HEK293 (cell line): ENCODE measurements around the gene APC2.

ENCODE experiments used
- CTCF ChIA-PET: fragments of 350-600 bp; formaldehyde crosslinking; extraction: SDS; loops from one replicate; lab custom pipeline; 2021; ENCODE audit warnings: antibody characterized with exemption; lab: Yijun Ruan, JAX
- POLR2A ChIA-PET: fragments of 300-600 bp; formaldehyde crosslinking; extraction: SDS; loops from one replicate; lab custom pipeline; 2020; ENCODE audit warnings: antibody characterized with exemption, inconsistent platforms; lab: Yijun Ruan, JAX
- H3K27ac ChIP-seq: fragments of 200-500 bp; sonication (Bioruptor generic); 2 replicates; pipeline ENCODE4 v1.5.1; 2014; ENCODE audit warnings: low read depth, low read length, control low read depth, inconsistent platforms; ENCODE audit errors: extremely low read depth
- H3K36me3 ChIP-seq, 2 experiments: fragments of 200-500 bp in 1 of 2; sonication (Bioruptor generic) in 1 of 2; 1 replicate in 1 of 2; 2 replicates in 1 of 2; pipeline ENCODE4 v1.5.1; 2014 to 2017; ENCODE audit warnings: inconsistent platforms in 2 of 2, low read length in 2 of 2; ENCODE audit not compliant: control insufficient read depth in 2 of 2, insufficient read depth in 1 of 2
- H3K4me1 ChIP-seq: fragments of 200-500 bp; sonication (Bioruptor generic); 2 replicates; pipeline ENCODE4 v1.5.1; 2014; ENCODE audit warnings: mild to moderate bottlenecking, low read length, inconsistent platforms; ENCODE audit not compliant: control insufficient read depth, insufficient read depth
- H3K4me3 ChIP-seq: 2 replicates; pipeline ENCODE4 v1.5.1; 2011; ENCODE audit warnings: low read depth, mild to moderate bottlenecking, control low read depth, low read length, moderate library complexity
- H3K9me3 ChIP-seq: fragments of 200-500 bp; sonication (Bioruptor generic); 2 replicates; pipeline ENCODE4 v1.5.1; 2014; ENCODE audit warnings: low read depth, low read length, inconsistent platforms; ENCODE audit not compliant: control insufficient read depth, insufficient read depth
- HIC1 ChIP-seq: fragments of 450-650 bp; formaldehyde crosslinking; IDR thresholded peaks from 2 replicates; pipeline ENCODE4 v1.5.1; 2016; ENCODE audit warnings: missing biosample characterization, missing genetic modification characterization
- HOXD13 ChIP-seq: sonication (generic); formaldehyde crosslinking; IDR thresholded peaks from 2 replicates; pipeline ENCODE4 v1.8.0; 2022; ENCODE audit warnings: missing genetic modification reagents, borderline replicate concordance
- INSM2 ChIP-seq: fragments of 450-650 bp; formaldehyde crosslinking; IDR thresholded peaks from 2 replicates; pipeline ENCODE4 v1.5.1; 2016; ENCODE audit warnings: missing biosample characterization, missing genetic modification characterization
- PATZ1 ChIP-seq: fragments of 450-650 bp; formaldehyde crosslinking; IDR thresholded peaks from 2 replicates; pipeline ENCODE4 v1.5.1; 2016; ENCODE audit warnings: missing biosample characterization, missing genetic modification characterization
- ZBTB1 ChIP-seq: fragments of 450-650 bp; formaldehyde crosslinking; IDR thresholded peaks from 2 replicates; pipeline ENCODE4 v1.5.1; 2016; ENCODE audit warnings: missing biosample characterization, missing genetic modification characterization
- ZNF10 ChIP-seq: fragments of 450-650 bp; formaldehyde crosslinking; IDR thresholded peaks from 2 replicates; pipeline ENCODE4 v1.5.1; 2017; ENCODE audit warnings: missing biosample characterization, missing genetic modification characterization
- ZNF121 ChIP-seq: fragments of 450-650 bp; formaldehyde crosslinking; IDR thresholded peaks from 2 replicates; pipeline ENCODE4 v1.5.1; 2016; ENCODE audit warnings: missing biosample characterization, missing genetic modification characterization
- ZNF221 ChIP-seq: fragments of 450-650 bp; formaldehyde crosslinking; IDR thresholded peaks from 2 replicates; pipeline ENCODE4 v1.5.1; 2017; ENCODE audit warnings: missing biosample characterization, missing genetic modification characterization, borderline replicate concordance
- ZNF433 ChIP-seq: fragments of 450-650 bp; formaldehyde crosslinking; IDR thresholded peaks from 2 replicates; pipeline ENCODE4 v1.5.1; 2016; ENCODE audit warnings: missing biosample characterization, missing genetic modification characterization, low read depth
- ZNF473 ChIP-seq: fragments of 450-650 bp; formaldehyde crosslinking; IDR thresholded peaks from 2 replicates; pipeline ENCODE4 v1.5.1; 2017; ENCODE audit warnings: missing biosample characterization, missing genetic modification characterization
- ZNF518A ChIP-seq: fragments of 450-650 bp; formaldehyde crosslinking; conservative IDR thresholded peaks from 2 replicates; pipeline ENCODE4 v1.5.1; 2016; ENCODE audit warnings: low read depth, missing biosample characterization, missing genetic modification characterization
- ZNF580 ChIP-seq: fragments of 450-650 bp; formaldehyde crosslinking; IDR thresholded peaks from 2 replicates; pipeline ENCODE4 v1.5.1; 2016; ENCODE audit warnings: missing biosample characterization, missing genetic modification characterization
- ZNF596 ChIP-seq: fragments of 450-650 bp; IDR thresholded peaks from 2 replicates; pipeline ENCODE4 v1.5.0; 2018; ENCODE audit warnings: missing biosample characterization, mild to moderate bottlenecking, missing genetic modification characterization, moderate library complexity
- ZNF701 ChIP-seq: fragments of 450-650 bp; formaldehyde crosslinking; IDR thresholded peaks from 2 replicates; pipeline ENCODE4 v1.5.1; 2016; ENCODE audit warnings: missing biosample characterization, missing genetic modification characterization
- ZNF785 ChIP-seq: fragments of 450-650 bp; formaldehyde crosslinking; IDR thresholded peaks from 2 replicates; pipeline ENCODE4 v1.5.1; 2016; ENCODE audit warnings: missing biosample characterization, missing genetic modification characterization
- ZSCAN18 ChIP-seq: fragments of 450-650 bp; formaldehyde crosslinking; IDR thresholded peaks from 2 replicates; pipeline ENCODE4 v1.5.1; 2016; ENCODE audit warnings: missing biosample characterization, missing genetic modification characterization
- ZSCAN23 ChIP-seq: fragments of 450-650 bp; formaldehyde crosslinking; IDR thresholded peaks from 2 replicates; pipeline ENCODE4 v1.5.1; 2016; ENCODE audit warnings: missing biosample characterization, missing genetic modification characterization

The APC2 gene

GRCh38 chr19:1495051-1495798, 45.3 kb downstream of the APC2 start:
- TF ChIP-seq ZNF433 (tag by site-specific recombination), result no peak
- no peak for TF ChIP-seq ZSCAN18
- TF ChIP-seq ZNF596 (tag by site-specific recombination), result no peak
- TF ChIP-seq ZNF518A (tag by site-specific recombination), result no peak
- no peak for TF ChIP-seq PATZ1 (tag by site-specific recombination)
- no peak for TF ChIP-seq ZNF10 (tag by site-specific recombination)
- TF ChIP-seq ZSCAN23 (tag by site-specific recombination), result no peak
- TF ChIP-seq ZBTB1 (tag by site-specific recombination), result no peak
- no peak for TF ChIP-seq HOXD13 (CRISPR knock-in tag)
- TF ChIP-seq ZNF221 (tag by site-specific recombination), result no peak
- TF ChIP-seq ZNF580 (tag by site-specific recombination), result no peak
- POLR2A ChIA-PET, result no interaction called here
- CTCF ChIA-PET, result no interaction called here
- H3K9me3 ChIP-seq, result no peaks in the 10 kb centered on the region
- H3K36me3 ChIP-seq, result no peaks in the 10 kb centered on the region
- H3K4me3 ChIP-seq, result no peak overlapping the region
- no peak overlapping the region for H3K27ac ChIP-seq
- H3K4me1 ChIP-seq, result peaks cover 2% of the 10 kb centered on the region; the same call in 1 of the 2 replicates

- CTCF ChIA-PET, result no interaction called here
- no peaks in the 10 kb centered on the region for H3K9me3 ChIP-seq
- TF ChIP-seq INSM2, result no peak
- no peak for TF ChIP-seq ZSCAN18
- TF ChIP-seq ZNF121, result no peak
- TF ChIP-seq ZNF701 (tag by site-specific recombination), result no peak
- TF ChIP-seq HIC1 (tag by site-specific recombination), result no peak
- no peak for TF ChIP-seq ZNF473 (tag by site-specific recombination)
- TF ChIP-seq ZNF785 (tag by site-specific recombination), result no peak
These were observed 46.1 kb downstream of the APC2 start for GRCh38 chr19:1495799-1496713.

More at GRCh38 chr19:1495799-1496713, 46.1 kb downstream of the APC2 start:
- H3K4me3 ChIP-seq, result no peak overlapping the region
- H3K4me1 ChIP-seq, result peaks cover 2% of the 10 kb centered on the region; the same call in 1 of the 2 replicates
- H3K36me3 ChIP-seq, result no peaks in the 10 kb centered on the region
- POLR2A ChIA-PET, result no interaction called here
- H3K27ac ChIP-seq, result no peak overlapping the region
